Neural progenitor cell (in vitro differentiated cells): ENCODE measurements around the gene FAM131B. TPM values are rescaled to one million over a fixed set of nuclear protein-coding genes. Genes with fewer than 3 reads are reported as not detected.

ENCODE experiments used
- DNase-seq: peaks from one replicate; pipeline ENCODE4 v3.0.0-alpha.2; 2016; ENCODE audit warnings: low spot score
- H2AFZ ChIP-seq: fragments of 200-600 bp; sonication (generic); replicated peaks from 2 replicates; pipeline ENCODE4 v1.6.1; 2016; ENCODE audit warnings: antibody characterized with exemption
- H3F3A ChIP-seq: fragments of 200-600 bp; sonication (generic); 2 replicates; pipeline ENCODE4 v1.6.1; 2016; ENCODE audit warnings: antibody characterized with exemption, low read depth
- H3K27ac ChIP-seq: fragments of 200-600 bp; sonication (generic); 2 replicates; pipeline ENCODE4 v1.5.1; 2016; ENCODE audit warnings: mild to moderate bottlenecking
- H3K27me3 ChIP-seq: fragments of 200-600 bp; sonication (generic); 2 replicates; pipeline ENCODE4 v1.6.1; 2016; ENCODE audit warnings: mild to moderate bottlenecking, moderate library complexity
- H3K36me3 ChIP-seq: fragments of 200-600 bp; sonication (generic); 2 replicates; pipeline ENCODE4 v1.5.1; 2016
- H3K4me1 ChIP-seq: fragments of 200-600 bp; sonication (generic); 2 replicates; pipeline ENCODE4 v1.6.1; 2016; ENCODE audit warnings: mixed run types
- H3K4me2 ChIP-seq: fragments of 200-600 bp; sonication (generic); 2 replicates; pipeline ENCODE4 v1.6.1; 2016
- H3K4me3 ChIP-seq: fragments of 200-600 bp; sonication (generic); 2 replicates; pipeline ENCODE4 v1.5.1; 2016
- H3K79me2 ChIP-seq: fragments of 200-600 bp; sonication (generic); 2 replicates; pipeline ENCODE4 v1.6.1; 2016; ENCODE audit warnings: low read depth
- H3K9ac ChIP-seq: fragments of 200-600 bp; sonication (generic); 2 replicates; pipeline ENCODE4 v1.6.1; 2016
- H3K9me3 ChIP-seq: fragments of 200-600 bp; sonication (generic); 2 replicates; pipeline ENCODE4 v1.5.1; 2016; ENCODE audit warnings: low read depth
- H4K20me1 ChIP-seq: fragments of 200-600 bp; sonication (generic); 2 replicates; pipeline ENCODE4 v1.6.1; 2016; ENCODE audit warnings: low read depth
- H3K27ac Mint-ChIP-seq: 3 replicates; pipeline ENCODE4 v1.8.0; 2021; ENCODE audit warnings: mixed read lengths
- H3K27me3 Mint-ChIP-seq: 2 replicates; pipeline ENCODE4 v1.8.0; 2022; ENCODE audit warnings: low read depth, mild to moderate bottlenecking, inconsistent platforms, moderate library complexity, mixed read lengths; ENCODE audit not compliant: insufficient read depth
- H3K36me3 Mint-ChIP-seq: 3 replicates; pipeline ENCODE4 v1.8.0; 2021; ENCODE audit warnings: mixed read lengths
- H3K4me1 Mint-ChIP-seq: 3 replicates; pipeline ENCODE4 v1.8.0; 2021; ENCODE audit warnings: mixed read lengths
- H3K4me3 Mint-ChIP-seq: 3 replicates; pipeline ENCODE4 v1.8.0; 2021; ENCODE audit warnings: mild to moderate bottlenecking, moderate library complexity, mixed read lengths
- H3K9me3 Mint-ChIP-seq: 3 replicates; pipeline ENCODE4 v1.8.0; 2020; ENCODE audit warnings: mixed read lengths
- EZH2 ChIP-seq: fragments of 200-600 bp; sonication (generic); IDR thresholded peaks from 2 replicates; pipeline ENCODE4 v1.6.1; 2017; ENCODE audit warnings: antibody characterized with exemption, mild to moderate bottlenecking, moderate library complexity
- EZH2phosphoT487 ChIP-seq: fragments of 200-600 bp; sonication (generic); IDR thresholded peaks from 2 replicates; pipeline ENCODE4 v1.6.1; 2017; ENCODE audit warnings: antibody characterized with exemption
- total RNA-seq: library from RNA; depleted of rRNA; stranded (reverse); fragments of >200 nt; gene quantifications from 2 replicates; pipeline ENCODE4 v1.2.3, GENCODE V29; 2015; ENCODE audit warnings: low replicate concordance
- TF ChIP-seq, protein P1 (sequence below): fragments of 200-600 bp; sonication (generic); IDR thresholded peaks from 2 replicates; pipeline ENCODE4 v1.5.1; 2017; ENCODE audit warnings: antibody characterized with exemption, mild to moderate bottlenecking

FAM131B gene
- total RNA-seq, 1 donor from 2014 or later, result 20.1 TPM

DNA sequence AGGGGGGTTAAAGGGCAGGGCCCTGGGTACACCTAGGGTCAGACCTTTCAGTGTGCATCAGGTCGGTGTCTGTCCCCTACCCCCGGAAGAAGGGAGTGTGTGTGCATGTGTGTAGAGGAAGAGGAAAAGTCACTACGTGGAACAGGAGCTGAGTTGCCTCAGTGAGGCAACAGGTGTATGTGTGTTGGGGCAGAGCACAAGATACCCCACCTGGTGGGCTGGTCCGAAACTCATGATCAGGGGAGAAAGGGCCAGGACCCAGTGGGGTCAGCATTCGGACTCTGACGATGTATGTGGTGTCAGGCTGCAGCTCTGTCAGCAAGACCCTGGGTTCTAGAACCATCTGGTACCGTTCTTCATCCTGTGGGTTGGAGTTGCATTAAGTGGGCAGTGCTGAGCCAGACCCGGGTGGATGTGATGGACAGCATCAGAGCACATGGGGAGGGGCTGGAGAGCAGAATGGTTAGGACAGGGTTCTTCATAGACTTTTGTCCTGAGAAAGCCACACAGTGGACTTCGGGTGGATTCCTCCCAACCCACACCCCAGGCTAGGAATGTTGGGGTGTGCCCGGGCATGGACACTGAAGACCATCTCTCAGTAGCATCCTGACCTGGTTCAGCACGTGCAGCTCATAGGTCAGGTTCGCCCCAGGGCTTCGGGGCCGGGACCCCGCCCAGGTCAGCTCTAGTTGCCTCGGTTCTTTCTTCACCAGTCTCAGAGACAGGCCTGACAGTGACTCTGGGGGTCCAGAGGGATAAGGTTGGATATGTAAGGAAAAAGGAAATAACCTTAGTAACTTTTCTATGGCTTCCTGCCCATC lies 35.4 kb upstream of the FAM131B start:
- H2AFZ ChIP-seq, result no peak overlapping the region
- peaks cover 4% of the 10 kb centered on the region for H3K9me3 Mint-ChIP-seq
- no peaks in the 10 kb centered on the region for H3F3A ChIP-seq
- H3K36me3 ChIP-seq, result no peaks in the 10 kb centered on the region
- H3K4me1 Mint-ChIP-seq, result peaks cover 5% of the 10 kb centered on the region
- no peak for DNase-seq
- H3K79me2 ChIP-seq, result no peaks in the 10 kb centered on the region
- no peaks in the 10 kb centered on the region for H3K4me1 ChIP-seq
- H3K4me2 ChIP-seq, result no peak overlapping the region
- no peaks in the 10 kb centered on the region for H4K20me1 ChIP-seq
- TF ChIP-seq, protein P1, sequence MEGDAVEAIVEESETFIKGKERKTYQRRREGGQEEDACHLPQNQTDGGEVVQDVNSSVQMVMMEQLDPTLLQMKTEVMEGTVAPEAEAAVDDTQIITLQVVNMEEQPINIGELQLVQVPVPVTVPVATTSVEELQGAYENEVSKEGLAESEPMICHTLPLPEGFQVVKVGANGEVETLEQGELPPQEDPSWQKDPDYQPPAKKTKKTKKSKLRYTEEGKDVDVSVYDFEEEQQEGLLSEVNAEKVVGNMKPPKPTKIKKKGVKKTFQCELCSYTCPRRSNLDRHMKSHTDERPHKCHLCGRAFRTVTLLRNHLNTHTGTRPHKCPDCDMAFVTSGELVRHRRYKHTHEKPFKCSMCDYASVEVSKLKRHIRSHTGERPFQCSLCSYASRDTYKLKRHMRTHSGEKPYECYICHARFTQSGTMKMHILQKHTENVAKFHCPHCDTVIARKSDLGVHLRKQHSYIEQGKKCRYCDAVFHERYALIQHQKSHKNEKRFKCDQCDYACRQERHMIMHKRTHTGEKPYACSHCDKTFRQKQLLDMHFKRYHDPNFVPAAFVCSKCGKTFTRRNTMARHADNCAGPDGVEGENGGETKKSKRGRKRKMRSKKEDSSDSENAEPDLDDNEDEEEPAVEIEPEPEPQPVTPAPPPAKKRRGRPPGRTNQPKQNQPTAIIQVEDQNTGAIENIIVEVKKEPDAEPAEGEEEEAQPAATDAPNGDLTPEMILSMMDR, result no peak
- TF ChIP-seq EZH2phosphoT487 (no peak), EZH2 (no peak)
- H3K9me3 ChIP-seq, result no peaks in the 10 kb centered on the region
- H3K9ac ChIP-seq, result no peak overlapping the region
- H3K36me3 Mint-ChIP-seq, result peaks cover 8% of the 10 kb centered on the region
- no peak overlapping the region for H3K27ac ChIP-seq
- H3K4me3 ChIP-seq, result no peak overlapping the region
- no peak overlapping the region for H3K27ac Mint-ChIP-seq
- H3K27me3 ChIP-seq, result no peaks in the 10 kb centered on the region
- H3K27me3 Mint-ChIP-seq, result peaks cover 8% of the 10 kb centered on the region
- no peak overlapping the region for H3K4me3 Mint-ChIP-seq

DNA sequence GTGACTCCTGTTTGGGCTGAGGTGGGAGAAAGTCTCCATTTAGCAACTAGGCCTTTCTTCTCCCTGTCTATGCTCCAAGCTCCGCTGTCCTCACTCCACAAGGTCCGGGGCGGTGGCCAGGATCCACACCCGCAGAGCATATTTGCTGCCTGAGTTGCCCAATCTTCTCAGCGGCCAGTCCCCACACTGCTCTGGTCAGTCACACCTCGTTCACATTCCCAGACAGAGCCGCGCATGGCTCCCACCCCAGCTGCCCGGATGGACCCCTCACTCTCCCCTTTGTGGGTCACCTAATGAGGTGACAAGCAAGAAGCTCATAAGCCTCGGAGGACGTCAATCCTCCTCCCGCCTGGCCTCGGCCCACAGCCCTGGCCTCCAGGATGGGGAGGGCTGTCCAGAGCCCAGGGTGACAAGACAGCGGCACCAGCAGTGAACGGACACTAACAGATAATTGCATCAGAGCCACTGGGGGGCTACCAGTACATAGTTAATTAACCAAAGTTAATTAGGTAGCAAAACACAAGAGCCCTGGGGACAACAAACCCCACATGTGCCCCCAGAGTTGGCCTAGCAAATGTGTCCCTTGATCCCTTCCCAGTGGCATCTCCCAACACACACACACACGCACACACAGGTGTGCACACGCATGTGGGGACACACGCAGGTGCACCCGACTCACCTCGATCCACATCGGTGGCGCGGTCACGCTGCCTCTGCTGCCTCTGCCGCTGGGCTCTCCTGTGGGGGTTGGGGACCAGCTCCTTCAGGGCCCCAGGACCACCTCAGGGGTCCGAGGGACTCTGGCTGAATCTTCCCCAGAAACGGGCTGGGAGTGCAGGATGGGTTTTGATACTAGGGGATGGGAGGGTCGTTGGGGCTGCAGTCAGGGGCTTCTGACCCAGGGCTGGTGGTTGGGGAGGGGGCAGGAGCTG lies 34.4 kb upstream of the FAM131B start:
- Histone ChIP-seq H3K27me3 (no peaks in the 10 kb centered on the region), H3K4me3 (no peak overlapping the region), H3K79me2 (no peaks in the 10 kb centered on the region), H3K27ac (no peak overlapping the region), H3K4me2 (no peak overlapping the region), H3K4me1 (no peaks in the 10 kb centered on the region), H3F3A (no peaks in the 10 kb centered on the region), H3K9ac (no peak overlapping the region), H3K36me3 (no peaks in the 10 kb centered on the region), H3K9me3 (no peaks in the 10 kb centered on the region), H2AFZ (no peak overlapping the region), H4K20me1 (no peaks in the 10 kb centered on the region)
- no peak overlapping the region for H3K4me3 Mint-ChIP-seq
- H3K4me1 Mint-ChIP-seq, result peaks cover 5% of the 10 kb centered on the region
- H3K9me3 Mint-ChIP-seq, result peaks cover 4% of the 10 kb centered on the region
- TF ChIP-seq EZH2, result no peak
- no peak for TF ChIP-seq EZH2phosphoT487
- TF ChIP-seq, protein P1, result no peak
- peak overlapping the region; percentile 79 for H3K27ac Mint-ChIP-seq
- peaks cover 14% of the 10 kb centered on the region for H3K36me3 Mint-ChIP-seq
- no peak for DNase-seq
- H3K27me3 Mint-ChIP-seq, result peaks cover 8% of the 10 kb centered on the region

DNA sequence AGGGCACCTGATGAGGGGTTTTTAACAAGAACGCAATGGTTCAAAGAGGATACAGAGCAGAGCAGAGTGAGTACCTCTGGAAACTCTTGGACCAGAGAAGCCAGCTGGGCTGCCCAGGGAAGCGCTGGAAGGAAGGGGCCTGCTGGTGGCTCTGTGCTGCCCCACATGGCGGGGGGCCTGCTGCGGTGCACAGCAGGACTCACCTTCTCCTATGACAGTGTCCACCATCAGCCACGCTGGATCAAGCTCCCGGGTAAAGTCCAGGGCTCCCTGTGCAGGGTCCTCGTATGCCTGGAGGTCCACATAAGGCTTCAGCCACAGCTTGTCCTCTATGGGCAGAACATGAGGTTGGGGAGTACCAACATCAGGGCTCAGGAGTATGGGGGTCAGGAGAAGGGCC lies 33.7 kb upstream of the FAM131B start:
- H3K27ac Mint-ChIP-seq, result no peak overlapping the region
- peaks cover 14% of the 10 kb centered on the region for H3K36me3 Mint-ChIP-seq
- H2AFZ ChIP-seq, result no peak overlapping the region
- H3K4me3 Mint-ChIP-seq, result no peak overlapping the region
- no peaks in the 10 kb centered on the region for H3K9me3 ChIP-seq
- H3K4me3 ChIP-seq, result no peak overlapping the region
- H3K27ac ChIP-seq, result no peak overlapping the region
- H3K4me1 ChIP-seq, result no peaks in the 10 kb centered on the region
- H3K27me3 ChIP-seq, result no peaks in the 10 kb centered on the region
- peaks cover 4% of the 10 kb centered on the region for H3K9me3 Mint-ChIP-seq
- peaks cover 8% of the 10 kb centered on the region for H3K27me3 Mint-ChIP-seq
- no peak for TF ChIP-seq EZH2
- TF ChIP-seq, protein P1, result no peak
- TF ChIP-seq EZH2phosphoT487, result no peak
- DNase-seq, result no peak
- H3K4me1 Mint-ChIP-seq, result peaks cover 5% of the 10 kb centered on the region
- no peaks in the 10 kb centered on the region for H3K36me3 ChIP-seq
- H3K9ac ChIP-seq, result no peak overlapping the region
- H3K79me2 ChIP-seq, result no peaks in the 10 kb centered on the region
- no peaks in the 10 kb centered on the region for H3F3A ChIP-seq
- no peaks in the 10 kb centered on the region for H4K20me1 ChIP-seq
- H3K4me2 ChIP-seq, result no peak overlapping the region
